MG63 (cell line): ENCODE measurements around the gene TMEM116. TPM values are rescaled to one million over a fixed set of nuclear protein-coding genes. Genes with fewer than 3 reads are reported as not detected.

Source experiments
- DNase-seq: peaks from one replicate; pipeline ENCODE4 v3.0.0-alpha.2; 2020
- H3K27me3 ChIP-seq: fragments of 250-450 bp; sonication (Bioruptor Pico); 2 replicates; pipeline ENCODE4 v1.5.1; 2020; ENCODE audit warnings: mild to moderate bottlenecking, moderate library complexity
- H3K36me3 ChIP-seq: fragments of 250-450 bp; sonication (Bioruptor Pico); 2 replicates; pipeline ENCODE4 v1.5.1; 2020; ENCODE audit warnings: mild to moderate bottlenecking, moderate library complexity
- H3K4me3 ChIP-seq: fragments of 250-450 bp; sonication (Bioruptor Pico); 2 replicates; pipeline ENCODE4 v1.5.1; 2020; ENCODE audit warnings: mild to moderate bottlenecking, moderate library complexity
- H3K9me3 ChIP-seq: fragments of 250-450 bp; sonication (Bioruptor Pico); 2 replicates; pipeline ENCODE4 v1.5.1; 2020; ENCODE audit warnings: mild to moderate bottlenecking, moderate library complexity
- total RNA-seq: library from RNA; depleted of rRNA; stranded (reverse); fragments of >200 nt; shearing (Covaris generic); gene quantifications from 2 replicates; pipeline ENCODE4 v1.2.3, GENCODE V29; 2014; ENCODE audit warnings: low replicate concordance; rRNA removed

TMEM116 gene
- total RNA-seq, 1 experiment from 2014 or later, result 8.2 TPM

GRCh38 chr12:111886662-111887545 lies 126.1 kb downstream of the TMEM116 start:
- DNase-seq, result no peak
- H3K9me3 ChIP-seq, result no peaks in the 10 kb centered on the region
- H3K27me3 ChIP-seq, result no peaks in the 10 kb centered on the region
- H3K36me3 ChIP-seq, result peaks cover 80% of the 10 kb centered on the region
- H3K4me3 ChIP-seq, result no peak overlapping the region

GRCh38 chr12:111881716-111882115 lies 131.2 kb downstream of the TMEM116 start:
- Histone ChIP-seq H3K9me3 (no peaks in the 10 kb centered on the region), H3K27me3 (no peaks in the 10 kb centered on the region), H3K4me3 (no peak overlapping the region), H3K36me3 (peaks cover 73% of the 10 kb centered on the region)
- DNase-seq, result no peak

Other genes with a start within 250 kb of the TMEM116 start
- gene ALDH2, start 246.2 kb downstream of the TMEM116 start, total RNA-seq, result 55.8 and 61.9 TPM in 2 replicates
- 22.5 and 46.4 TPM in 2 replicates for gene MAPKAPK5, start 170.9 kb downstream of the TMEM116 start, total RNA-seq
- gene ERP29, start 261 bp upstream of the TMEM116 start, total RNA-seq, result 98.7 and 123 TPM in 2 replicates
- gene NAA25, start 95.6 kb upstream of the TMEM116 start, total RNA-seq, result 8.8 and 9.1 TPM in 2 replicates
- gene TRAFD1, start 112.4 kb upstream of the TMEM116 start, total RNA-seq, result 60.0 and 63.9 TPM in 2 replicates